ENCODE results near the gene ATP8A2.

ATP8A2 gene

DNA sequence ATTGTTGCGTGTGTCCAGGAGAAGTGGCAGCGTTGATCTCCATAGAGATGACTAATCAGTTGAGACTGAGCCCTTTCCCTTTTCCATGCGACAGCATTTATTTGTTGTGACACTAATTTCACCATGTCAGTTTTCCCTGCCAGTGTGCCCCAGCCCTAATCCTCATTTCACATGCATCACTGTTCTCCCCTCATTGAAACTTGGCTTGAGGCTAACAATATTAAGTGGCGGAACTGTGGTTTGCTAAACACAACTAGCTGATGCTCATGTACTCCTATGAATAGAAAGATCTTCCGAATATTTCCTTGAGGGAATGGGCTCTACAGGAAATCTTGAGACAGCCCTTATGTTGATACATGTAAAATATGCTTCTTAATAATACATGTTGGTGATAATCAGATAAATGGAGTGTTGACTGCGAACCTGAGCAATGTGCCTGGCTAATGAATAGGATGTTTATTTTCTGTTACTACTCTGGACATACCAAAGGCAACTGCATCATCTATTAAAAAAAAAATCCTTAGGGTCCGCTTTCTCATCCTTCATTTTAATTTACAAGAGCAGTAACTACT, 258.6 kb downstream of the ATP8A2 start:
- ChIA-PET POLR2A (interaction anchor here (0.7 kb wide), 1 partner anchor 844 kb away, joined by 3 read pairs; no protein-coding TSS in a partner anchor), CTCF (no interaction called here)
- DNase-seq (ENCODE audit: extremely low spot score) = no peak
- TF ChIP-seq, protein P1, sequence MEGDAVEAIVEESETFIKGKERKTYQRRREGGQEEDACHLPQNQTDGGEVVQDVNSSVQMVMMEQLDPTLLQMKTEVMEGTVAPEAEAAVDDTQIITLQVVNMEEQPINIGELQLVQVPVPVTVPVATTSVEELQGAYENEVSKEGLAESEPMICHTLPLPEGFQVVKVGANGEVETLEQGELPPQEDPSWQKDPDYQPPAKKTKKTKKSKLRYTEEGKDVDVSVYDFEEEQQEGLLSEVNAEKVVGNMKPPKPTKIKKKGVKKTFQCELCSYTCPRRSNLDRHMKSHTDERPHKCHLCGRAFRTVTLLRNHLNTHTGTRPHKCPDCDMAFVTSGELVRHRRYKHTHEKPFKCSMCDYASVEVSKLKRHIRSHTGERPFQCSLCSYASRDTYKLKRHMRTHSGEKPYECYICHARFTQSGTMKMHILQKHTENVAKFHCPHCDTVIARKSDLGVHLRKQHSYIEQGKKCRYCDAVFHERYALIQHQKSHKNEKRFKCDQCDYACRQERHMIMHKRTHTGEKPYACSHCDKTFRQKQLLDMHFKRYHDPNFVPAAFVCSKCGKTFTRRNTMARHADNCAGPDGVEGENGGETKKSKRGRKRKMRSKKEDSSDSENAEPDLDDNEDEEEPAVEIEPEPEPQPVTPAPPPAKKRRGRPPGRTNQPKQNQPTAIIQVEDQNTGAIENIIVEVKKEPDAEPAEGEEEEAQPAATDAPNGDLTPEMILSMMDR (IDR thresholded peaks at IDR 0.05; ENCODE audit: control extremely low read depth, extremely low read depth, low read depth, missing control alignments) = no peak

DNA sequence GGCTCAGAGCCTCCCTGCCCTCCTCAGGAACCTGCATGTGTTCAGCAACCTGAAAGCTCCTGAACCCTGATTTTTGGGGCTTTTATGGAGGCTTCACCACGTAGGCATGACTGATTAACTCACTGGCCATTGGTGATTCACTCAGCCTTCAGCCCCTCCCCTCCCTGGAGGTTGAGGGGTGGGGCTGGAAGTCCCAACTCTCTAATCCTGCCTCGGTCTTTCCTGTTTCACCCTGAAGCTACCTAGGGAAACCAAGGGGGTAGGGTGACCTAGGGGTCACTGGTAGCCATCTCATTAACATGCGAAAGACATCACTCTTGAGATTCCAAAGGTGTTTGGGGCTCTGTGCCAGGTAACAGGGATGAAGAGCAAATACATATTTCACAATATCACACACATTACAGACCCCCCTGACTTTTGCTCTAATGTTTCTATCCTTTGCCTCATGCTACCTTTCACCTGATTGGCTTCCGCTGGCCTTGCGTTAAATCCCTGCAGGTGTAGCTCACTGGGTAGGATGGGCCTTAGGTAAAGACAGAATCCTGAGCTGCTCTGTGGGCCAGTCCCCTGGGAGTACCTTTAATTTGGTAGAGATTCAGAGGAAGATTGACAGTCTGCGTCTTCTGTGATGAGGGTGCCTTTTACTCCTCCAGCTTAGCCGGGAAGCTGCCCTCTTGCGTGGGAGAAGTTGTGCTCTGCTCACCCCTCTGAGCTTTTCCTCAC, 260.6 kb downstream of the ATP8A2 start:
- TF ChIP-seq, protein P1 (IDR thresholded peaks at IDR 0.05; ENCODE audit: control extremely low read depth, extremely low read depth, low read depth, missing control alignments) = no peak
- no peak for DNase-seq (ENCODE audit: extremely low spot score)
- POLR2A ChIA-PET = no interaction called here
- CTCF ChIA-PET = interaction anchor here (1.2 kb wide), 1 partner anchor 29 kb away, joined by 3 read pairs; no protein-coding TSS in a partner anchor

DNA sequence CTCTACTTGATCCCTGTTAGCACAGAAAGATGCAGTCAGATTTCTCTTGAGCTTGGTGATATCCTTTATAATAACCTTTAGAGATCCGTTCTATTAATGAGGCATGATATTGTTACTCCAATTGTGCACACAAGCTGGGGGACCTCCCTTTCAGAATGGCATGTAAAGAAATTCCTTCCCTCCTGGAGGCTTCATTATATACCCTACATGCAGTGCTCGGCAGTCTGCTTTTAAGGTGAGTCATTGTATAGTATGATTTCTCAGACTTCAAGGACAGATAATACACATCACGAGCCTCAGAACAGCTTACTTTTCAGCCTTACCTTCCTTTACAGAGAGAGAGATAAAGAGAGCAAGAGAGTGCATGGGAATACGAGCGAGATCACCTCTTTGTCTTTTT, 261.3 kb downstream of the ATP8A2 start:
- ChIA-PET CTCF (interaction anchor here (1.2 kb wide), 1 partner anchor 30 kb away, joined by 3 read pairs; no protein-coding TSS in a partner anchor), POLR2A (no interaction called here)
- DNase-seq (ENCODE audit: extremely low spot score) = no peak
- TF ChIP-seq, protein P1 (IDR thresholded peaks at IDR 0.05; ENCODE audit: control extremely low read depth, extremely low read depth, low read depth, missing control alignments) = no peak

DNA sequence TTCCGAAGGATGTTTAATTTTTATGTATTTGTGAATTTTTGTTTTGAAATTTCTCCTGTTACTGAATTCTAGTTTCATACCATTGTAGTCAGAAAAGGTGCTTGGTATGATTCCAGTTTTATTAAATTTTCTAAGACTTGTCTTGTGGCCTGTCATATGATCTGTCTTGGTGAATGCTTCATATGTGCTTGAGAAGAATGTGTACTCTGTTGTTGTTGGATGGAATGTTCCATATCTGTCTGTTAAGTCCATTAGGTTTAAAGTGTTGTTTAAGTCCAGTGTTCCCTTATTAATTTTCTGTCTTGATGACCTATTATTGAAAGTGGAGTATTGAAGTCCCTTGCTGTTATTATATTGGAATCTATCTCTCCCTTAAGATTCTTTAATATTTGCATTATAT, 273.9 kb downstream of the ATP8A2 start:
- CTCF ChIA-PET = no interaction called here
- POLR2A ChIA-PET = interaction anchor here (0.7 kb wide), 1 partner anchor 520 kb away, joined by 7 read pairs; no protein-coding TSS in a partner anchor
- no peak for DNase-seq (ENCODE audit: extremely low spot score)
- TF ChIP-seq, protein P1 (IDR thresholded peaks at IDR 0.05; ENCODE audit: control extremely low read depth, extremely low read depth, low read depth, missing control alignments) = no peak

DNA sequence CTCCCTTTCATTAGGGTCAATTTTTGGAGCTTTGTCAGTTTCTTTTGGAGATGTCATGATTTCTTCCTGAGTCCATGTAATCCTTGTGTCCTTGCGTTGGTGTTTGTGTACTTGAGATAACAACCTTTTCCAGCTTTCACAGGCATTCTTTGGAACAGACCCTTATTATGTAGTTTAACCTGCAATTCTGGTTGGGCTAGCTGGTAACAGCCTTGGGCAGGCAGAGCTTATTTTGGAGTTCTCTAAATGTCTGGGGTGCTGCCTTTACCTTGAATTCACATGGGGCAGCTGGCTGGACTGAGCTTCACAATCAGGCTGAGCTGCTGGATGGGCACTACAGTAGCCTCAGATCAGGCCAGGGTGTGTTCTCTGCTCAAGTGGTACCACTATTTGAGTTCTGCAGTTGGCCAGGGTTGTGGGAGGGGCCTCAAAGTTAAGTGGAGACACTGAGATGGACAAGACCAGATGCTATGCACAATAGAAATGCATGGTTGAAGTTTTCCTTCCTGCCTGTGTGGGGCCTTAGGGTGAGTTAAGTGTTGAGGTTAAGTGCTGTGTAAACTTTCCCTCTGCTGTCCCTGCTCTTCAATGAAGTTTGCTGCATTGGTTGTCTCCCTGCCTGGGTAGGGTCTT, 277.3 kb downstream of the ATP8A2 start:
- no peak for DNase-seq (ENCODE audit: extremely low spot score)
- TF ChIP-seq, protein P1 (IDR thresholded peaks at IDR 0.05; ENCODE audit: control extremely low read depth, extremely low read depth, low read depth, missing control alignments) = no peak
- CTCF ChIA-PET = interaction anchor here (1.0 kb wide), 1 partner anchor 52 kb away, joined by 3 read pairs; no protein-coding TSS in a partner anchor
- POLR2A ChIA-PET = no interaction called here

DNA sequence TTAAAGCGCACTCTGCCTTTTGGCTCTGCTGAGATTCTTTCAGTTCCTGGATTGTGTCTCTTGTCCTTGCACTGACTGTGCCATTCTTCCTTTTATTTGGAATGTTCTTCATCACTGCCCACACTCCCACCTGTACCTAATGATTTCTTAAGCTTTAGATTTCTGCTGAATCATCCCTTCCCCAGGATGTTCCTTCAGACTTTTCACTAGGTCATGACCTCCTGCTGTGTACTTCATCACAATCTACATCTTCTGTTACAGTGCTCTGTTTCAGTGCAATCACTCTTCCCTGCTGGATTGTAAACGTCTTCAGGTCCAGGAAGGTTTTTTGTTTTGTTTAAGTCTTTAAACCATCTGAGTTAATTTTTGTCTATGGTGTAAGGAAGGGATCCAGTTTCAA, 281.0 kb downstream of the ATP8A2 start:
- CTCF ChIA-PET = no interaction called here
- DNase-seq (ENCODE audit: extremely low spot score) = no peak
- POLR2A ChIA-PET = no interaction called here
- TF ChIP-seq, protein P1 (IDR thresholded peaks at IDR 0.05; ENCODE audit: control extremely low read depth, extremely low read depth, low read depth, missing control alignments) = no peak
